A549 (cell line): ENCODE results near the gene FKBP8.

ENCODE experiments used
- EP300 ChIP-seq, 2 experiments: fragments of >200 bp; sonication (Bioruptor Twin); formaldehyde crosslinking; IDR thresholded peaks; 2 replicates in 1 of 2; 3 replicates in 1 of 2; pipeline ENCODE4 v1.6.1; 2016 to 2017
- GATA3 ChIP-seq: IDR thresholded peaks from 2 replicates; pipeline ENCODE4 v1.6.1; 2012; ENCODE audit warnings: borderline replicate concordance
- KDM1A ChIP-seq: fragments of 200-600 bp; sonication (generic); IDR thresholded peaks from 2 replicates; pipeline ENCODE4 v1.6.1; 2016; ENCODE audit warnings: low read depth, mild to moderate bottlenecking
- NR3C1 ChIP-seq: fragments of >200 bp; sonication (Bioruptor Twin); formaldehyde crosslinking; IDR thresholded peaks from 3 replicates; pipeline ENCODE4 v1.6.1; 2017
- POLR2A ChIP-seq: IDR thresholded peaks from 2 replicates; pipeline ENCODE4 v1.6.1; 2012; ENCODE audit warnings: mild to moderate bottlenecking, low read length
- POLR2AphosphoS2 ChIP-seq: conservative IDR thresholded peaks from 2 replicates; pipeline ENCODE4 v1.6.1; 2012; ENCODE audit warnings: low read length, improper control_type of control experiment, inconsistent platforms
- RARB ChIP-seq: fragments of 250-450 bp; sonication (Bioruptor Pico); IDR thresholded peaks from 2 replicates; pipeline ENCODE4 v1.8.0; 2021; ENCODE audit warnings: mild to moderate bottlenecking, moderate library complexity
- RCOR1 ChIP-seq: fragments of 150-350 bp; IDR thresholded peaks from 2 replicates; pipeline ENCODE4 v1.6.1; 2014; ENCODE audit warnings: antibody characterized with exemption, low read length, low read depth
- TF ChIP-seq, protein P1 (sequence below): fragments of 150-350 bp; IDR thresholded peaks from 2 replicates; pipeline ENCODE4 v1.6.1; 2014; ENCODE audit warnings: low read depth, mild to moderate bottlenecking, low read length
- TF ChIP-seq, protein P2 (sequence below): fragments of >200 bp; sonication (Bioruptor Twin); formaldehyde crosslinking; IDR thresholded peaks from 3 replicates; pipeline ENCODE4 v1.5.1; 2016
- TF ChIP-seq, protein P3 (sequence below): fragments of 200-600 bp; sonication (generic); IDR thresholded peaks from 2 replicates; pipeline ENCODE4 v1.6.1; 2016; ENCODE audit warnings: antibody characterized with exemption, mild to moderate bottlenecking, moderate library complexity

DNA sequence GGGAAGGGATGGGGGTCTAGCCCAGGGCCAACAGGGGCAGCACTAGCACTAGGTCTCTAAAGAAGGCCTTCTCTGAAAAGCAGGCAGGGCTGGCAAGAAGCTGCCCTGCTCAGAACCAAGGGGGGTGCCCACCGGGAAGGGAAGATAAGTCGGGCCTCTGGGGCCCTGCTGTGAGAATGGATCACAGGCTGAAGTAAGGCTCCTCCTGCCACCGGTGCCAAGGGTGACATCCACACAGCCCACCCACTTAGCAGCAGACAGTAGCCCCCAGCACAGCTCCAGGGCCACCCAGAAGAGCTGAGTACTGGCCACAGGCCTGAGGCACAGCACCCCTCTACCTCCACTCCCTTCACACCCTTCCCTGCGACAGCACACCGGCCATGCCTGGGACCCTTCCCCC lies 27.4 kb downstream of the FKBP8 start:
- no peak for TF ChIP-seq POLR2AphosphoS2
- no peak for TF ChIP-seq POLR2A
- TF ChIP-seq, protein P1, sequence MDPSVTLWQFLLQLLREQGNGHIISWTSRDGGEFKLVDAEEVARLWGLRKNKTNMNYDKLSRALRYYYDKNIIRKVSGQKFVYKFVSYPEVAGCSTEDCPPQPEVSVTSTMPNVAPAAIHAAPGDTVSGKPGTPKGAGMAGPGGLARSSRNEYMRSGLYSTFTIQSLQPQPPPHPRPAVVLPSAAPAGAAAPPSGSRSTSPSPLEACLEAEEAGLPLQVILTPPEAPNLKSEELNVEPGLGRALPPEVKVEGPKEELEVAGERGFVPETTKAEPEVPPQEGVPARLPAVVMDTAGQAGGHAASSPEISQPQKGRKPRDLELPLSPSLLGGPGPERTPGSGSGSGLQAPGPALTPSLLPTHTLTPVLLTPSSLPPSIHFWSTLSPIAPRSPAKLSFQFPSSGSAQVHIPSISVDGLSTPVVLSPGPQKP = no peak
- TF ChIP-seq, protein P2, sequence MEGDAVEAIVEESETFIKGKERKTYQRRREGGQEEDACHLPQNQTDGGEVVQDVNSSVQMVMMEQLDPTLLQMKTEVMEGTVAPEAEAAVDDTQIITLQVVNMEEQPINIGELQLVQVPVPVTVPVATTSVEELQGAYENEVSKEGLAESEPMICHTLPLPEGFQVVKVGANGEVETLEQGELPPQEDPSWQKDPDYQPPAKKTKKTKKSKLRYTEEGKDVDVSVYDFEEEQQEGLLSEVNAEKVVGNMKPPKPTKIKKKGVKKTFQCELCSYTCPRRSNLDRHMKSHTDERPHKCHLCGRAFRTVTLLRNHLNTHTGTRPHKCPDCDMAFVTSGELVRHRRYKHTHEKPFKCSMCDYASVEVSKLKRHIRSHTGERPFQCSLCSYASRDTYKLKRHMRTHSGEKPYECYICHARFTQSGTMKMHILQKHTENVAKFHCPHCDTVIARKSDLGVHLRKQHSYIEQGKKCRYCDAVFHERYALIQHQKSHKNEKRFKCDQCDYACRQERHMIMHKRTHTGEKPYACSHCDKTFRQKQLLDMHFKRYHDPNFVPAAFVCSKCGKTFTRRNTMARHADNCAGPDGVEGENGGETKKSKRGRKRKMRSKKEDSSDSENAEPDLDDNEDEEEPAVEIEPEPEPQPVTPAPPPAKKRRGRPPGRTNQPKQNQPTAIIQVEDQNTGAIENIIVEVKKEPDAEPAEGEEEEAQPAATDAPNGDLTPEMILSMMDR = no peak
- TF ChIP-seq RCOR1 = no peak
- no peak for TF ChIP-seq GATA3
- no peak for TF ChIP-seq NR3C1
- no peak for TF ChIP-seq KDM1A
- no peak for TF ChIP-seq RARB (CRISPR knock-in tag)
- no peak for TF ChIP-seq EP300 (IDR thresholded peaks at IDR 0.05)
- TF ChIP-seq, protein P3, sequence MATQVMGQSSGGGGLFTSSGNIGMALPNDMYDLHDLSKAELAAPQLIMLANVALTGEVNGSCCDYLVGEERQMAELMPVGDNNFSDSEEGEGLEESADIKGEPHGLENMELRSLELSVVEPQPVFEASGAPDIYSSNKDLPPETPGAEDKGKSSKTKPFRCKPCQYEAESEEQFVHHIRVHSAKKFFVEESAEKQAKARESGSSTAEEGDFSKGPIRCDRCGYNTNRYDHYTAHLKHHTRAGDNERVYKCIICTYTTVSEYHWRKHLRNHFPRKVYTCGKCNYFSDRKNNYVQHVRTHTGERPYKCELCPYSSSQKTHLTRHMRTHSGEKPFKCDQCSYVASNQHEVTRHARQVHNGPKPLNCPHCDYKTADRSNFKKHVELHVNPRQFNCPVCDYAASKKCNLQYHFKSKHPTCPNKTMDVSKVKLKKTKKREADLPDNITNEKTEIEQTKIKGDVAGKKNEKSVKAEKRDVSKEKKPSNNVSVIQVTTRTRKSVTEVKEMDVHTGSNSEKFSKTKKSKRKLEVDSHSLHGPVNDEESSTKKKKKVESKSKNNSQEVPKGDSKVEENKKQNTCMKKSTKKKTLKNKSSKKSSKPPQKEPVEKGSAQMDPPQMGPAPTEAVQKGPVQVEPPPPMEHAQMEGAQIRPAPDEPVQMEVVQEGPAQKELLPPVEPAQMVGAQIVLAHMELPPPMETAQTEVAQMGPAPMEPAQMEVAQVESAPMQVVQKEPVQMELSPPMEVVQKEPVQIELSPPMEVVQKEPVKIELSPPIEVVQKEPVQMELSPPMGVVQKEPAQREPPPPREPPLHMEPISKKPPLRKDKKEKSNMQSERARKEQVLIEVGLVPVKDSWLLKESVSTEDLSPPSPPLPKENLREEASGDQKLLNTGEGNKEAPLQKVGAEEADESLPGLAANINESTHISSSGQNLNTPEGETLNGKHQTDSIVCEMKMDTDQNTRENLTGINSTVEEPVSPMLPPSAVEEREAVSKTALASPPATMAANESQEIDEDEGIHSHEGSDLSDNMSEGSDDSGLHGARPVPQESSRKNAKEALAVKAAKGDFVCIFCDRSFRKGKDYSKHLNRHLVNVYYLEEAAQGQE = no peak
